ENCODE data around the gene RNGTT.

Gene RNGTT

GRCh38 chr6:88882536-88882935, 80.9 kb downstream of the RNGTT start:
- DNase-seq (ENCODE audit: low read depth, low spot score), result no peak
- H3K36me3 ChIP-seq (ENCODE audit: control insufficient read depth, insufficient read depth, low read length), result no peaks in the 10 kb centered on the region
- WGBS (ENCODE audit: insufficient coverage, insufficient read length), result no CpG with 5 or more reads among the region's 2 CpGs
- H3K9me3 ChIP-seq (ENCODE audit: control insufficient read depth, insufficient read depth, low read length), result no peaks in the 10 kb centered on the region
- H3K27ac ChIP-seq (ENCODE audit: low read length), result no peak overlapping the region
- no peak overlapping the region for H3K4me3 ChIP-seq (ENCODE audit: low read length)
- H3K4me1 ChIP-seq (ENCODE audit: control insufficient read depth, insufficient read depth, low read length), result no peaks in the 10 kb centered on the region
- H3K27me3 ChIP-seq (ENCODE audit: control insufficient read depth, insufficient read depth, low read length), result no peaks in the 10 kb centered on the region

GRCh38 chr6:88881451-88881850, 82.0 kb downstream of the RNGTT start:
- Histone ChIP-seq H3K27me3 (ENCODE audit: control insufficient read depth, insufficient read depth, low read length) (no peaks in the 10 kb centered on the region), H3K4me3 (ENCODE audit: low read length) (no peak overlapping the region), H3K36me3 (ENCODE audit: control insufficient read depth, insufficient read depth, low read length) (no peaks in the 10 kb centered on the region), H3K4me1 (ENCODE audit: control insufficient read depth, insufficient read depth, low read length) (no peaks in the 10 kb centered on the region), H3K27ac (ENCODE audit: low read length) (no peak overlapping the region), H3K9me3 (ENCODE audit: control insufficient read depth, insufficient read depth, low read length) (no peaks in the 10 kb centered on the region)
- no peak for DNase-seq (ENCODE audit: low read depth, low spot score)
- WGBS (ENCODE audit: insufficient coverage, insufficient read length), result no CpG with 5 or more reads among the region's 1 CpG

- H3K27ac ChIP-seq (ENCODE audit: low read length), result no peak overlapping the region
- no CpG with 5 or more reads among the region's 2 CpGs for WGBS (ENCODE audit: insufficient coverage, insufficient read length)
- no peaks in the 10 kb centered on the region for H3K36me3 ChIP-seq (ENCODE audit: control insufficient read depth, insufficient read depth, low read length)
- H3K4me1 ChIP-seq (ENCODE audit: control insufficient read depth, insufficient read depth, low read length), result no peaks in the 10 kb centered on the region
- H3K9me3 ChIP-seq (ENCODE audit: control insufficient read depth, insufficient read depth, low read length), result no peaks in the 10 kb centered on the region
- H3K27me3 ChIP-seq (ENCODE audit: control insufficient read depth, insufficient read depth, low read length), result no peaks in the 10 kb centered on the region
- DNase-seq (ENCODE audit: low read depth, low spot score), result no peak
- H3K4me3 ChIP-seq (ENCODE audit: low read length), result no peak overlapping the region
These were observed 83.4 kb downstream of the RNGTT start for GRCh38 chr6:88880021-88880420.

GRCh38 chr6:88877893-88878292, 85.5 kb downstream of the RNGTT start:
- WGBS (ENCODE audit: insufficient coverage, insufficient read length), result no CpG with 5 or more reads among the region's 7 CpGs
- no peak for DNase-seq (ENCODE audit: low read depth, low spot score)
- no peak overlapping the region for H3K4me3 ChIP-seq (ENCODE audit: low read length)

GRCh38 chr6:88872962-88873361, 90.5 kb downstream of the RNGTT start:
- Histone ChIP-seq H3K4me3 (ENCODE audit: low read length) (no peak overlapping the region), H3K4me1 (ENCODE audit: control insufficient read depth, insufficient read depth, low read length) (no peaks in the 10 kb centered on the region), H3K36me3 (ENCODE audit: control insufficient read depth, insufficient read depth, low read length) (no peaks in the 10 kb centered on the region), H3K27ac (ENCODE audit: low read length) (no peak overlapping the region), H3K9me3 (ENCODE audit: control insufficient read depth, insufficient read depth, low read length) (no peaks in the 10 kb centered on the region), H3K27me3 (ENCODE audit: control insufficient read depth, insufficient read depth, low read length) (no peaks in the 10 kb centered on the region)
- DNase-seq (ENCODE audit: low read depth, low spot score), result no peak
- WGBS (ENCODE audit: insufficient coverage, insufficient read length), result no CpG with 5 or more reads among the region's 1 CpG

More at GRCh38 chr6:88877893-88878292, 85.5 kb downstream of the RNGTT start:
- Histone ChIP-seq H3K27me3 (ENCODE audit: control insufficient read depth, insufficient read depth, low read length) (no peaks in the 10 kb centered on the region), H3K9me3 (ENCODE audit: control insufficient read depth, insufficient read depth, low read length) (no peaks in the 10 kb centered on the region), H3K36me3 (ENCODE audit: control insufficient read depth, insufficient read depth, low read length) (no peaks in the 10 kb centered on the region), H3K27ac (ENCODE audit: low read length) (no peak overlapping the region), H3K4me1 (ENCODE audit: control insufficient read depth, insufficient read depth, low read length) (no peaks in the 10 kb centered on the region)

GRCh38 chr6:88871498-88871897, 91.9 kb downstream of the RNGTT start:
- Histone ChIP-seq H3K36me3 (ENCODE audit: control insufficient read depth, insufficient read depth, low read length) (no peaks in the 10 kb centered on the region), H3K27ac (ENCODE audit: low read length) (no peak overlapping the region), H3K9me3 (ENCODE audit: control insufficient read depth, insufficient read depth, low read length) (no peaks in the 10 kb centered on the region), H3K27me3 (ENCODE audit: control insufficient read depth, insufficient read depth, low read length) (no peaks in the 10 kb centered on the region), H3K4me3 (ENCODE audit: low read length) (no peak overlapping the region), H3K4me1 (ENCODE audit: control insufficient read depth, insufficient read depth, low read length) (no peaks in the 10 kb centered on the region)
- DNase-seq (ENCODE audit: low read depth, low spot score), result no peak
- no CpG with 5 or more reads among the region's 3 CpGs for WGBS (ENCODE audit: insufficient coverage, insufficient read length)

- WGBS (ENCODE audit: insufficient coverage, insufficient read length), result no CpG with 5 or more reads among the region's 1 CpG
- DNase-seq (ENCODE audit: low read depth, low spot score), result peak; percentile 5
- no peak overlapping the region for H3K4me3 ChIP-seq (ENCODE audit: low read length)
These were observed 92.6 kb downstream of the RNGTT start for GRCh38 chr6:88870717-88871330.

GRCh38 chr6:88869263-88870020, 94.0 kb downstream of the RNGTT start:
- no peak overlapping the region for H3K4me3 ChIP-seq (ENCODE audit: low read length)
- DNase-seq (ENCODE audit: low read depth, low spot score), result no peak
- H3K27me3 ChIP-seq (ENCODE audit: control insufficient read depth, insufficient read depth, low read length), result no peaks in the 10 kb centered on the region
- no peak overlapping the region for H3K27ac ChIP-seq (ENCODE audit: low read length)
- no peaks in the 10 kb centered on the region for H3K4me1 ChIP-seq (ENCODE audit: control insufficient read depth, insufficient read depth, low read length)
- no peaks in the 10 kb centered on the region for H3K9me3 ChIP-seq (ENCODE audit: control insufficient read depth, insufficient read depth, low read length)
- no peaks in the 10 kb centered on the region for H3K36me3 ChIP-seq (ENCODE audit: control insufficient read depth, insufficient read depth, low read length)
- no CpG with 5 or more reads among the region's 1 CpG for WGBS (ENCODE audit: insufficient coverage, insufficient read length)

More at GRCh38 chr6:88870717-88871330, 92.6 kb downstream of the RNGTT start:
- Histone ChIP-seq H3K4me1 (ENCODE audit: control insufficient read depth, insufficient read depth, low read length) (no peaks in the 10 kb centered on the region), H3K27me3 (ENCODE audit: control insufficient read depth, insufficient read depth, low read length) (no peaks in the 10 kb centered on the region), H3K9me3 (ENCODE audit: control insufficient read depth, insufficient read depth, low read length) (no peaks in the 10 kb centered on the region), H3K27ac (ENCODE audit: low read length) (no peak overlapping the region), H3K36me3 (ENCODE audit: control insufficient read depth, insufficient read depth, low read length) (no peaks in the 10 kb centered on the region)

- no peak overlapping the region for H3K27ac ChIP-seq (ENCODE audit: low read length)
- DNase-seq (ENCODE audit: low read depth, low spot score), result no peak
- H3K9me3 ChIP-seq (ENCODE audit: control insufficient read depth, insufficient read depth, low read length), result no peaks in the 10 kb centered on the region
- H3K36me3 ChIP-seq (ENCODE audit: control insufficient read depth, insufficient read depth, low read length), result no peaks in the 10 kb centered on the region
- no peak overlapping the region for H3K4me3 ChIP-seq (ENCODE audit: low read length)
- H3K4me1 ChIP-seq (ENCODE audit: control insufficient read depth, insufficient read depth, low read length), result no peaks in the 10 kb centered on the region
- WGBS (ENCODE audit: insufficient coverage, insufficient read length), result no CpG with 5 or more reads among the region's 2 CpGs
- no peaks in the 10 kb centered on the region for H3K27me3 ChIP-seq (ENCODE audit: control insufficient read depth, insufficient read depth, low read length)
These were observed 95.3 kb downstream of the RNGTT start for GRCh38 chr6:88867841-88868731.

- H3K36me3 ChIP-seq (ENCODE audit: control insufficient read depth, insufficient read depth, low read length), result no peaks in the 10 kb centered on the region
- no peak for DNase-seq (ENCODE audit: low read depth, low spot score)
- WGBS (ENCODE audit: insufficient coverage, insufficient read length), result no CpG with 5 or more reads among the region's 2 CpGs
These were observed 96.6 kb downstream of the RNGTT start for GRCh38 chr6:88866856-88867255.

More at GRCh38 chr6:88866856-88867255, 96.6 kb downstream of the RNGTT start:
- Histone ChIP-seq H3K4me1 (ENCODE audit: control insufficient read depth, insufficient read depth, low read length) (no peaks in the 10 kb centered on the region), H3K4me3 (ENCODE audit: low read length) (no peak overlapping the region), H3K9me3 (ENCODE audit: control insufficient read depth, insufficient read depth, low read length) (no peaks in the 10 kb centered on the region), H3K27ac (ENCODE audit: low read length) (no peak overlapping the region), H3K27me3 (ENCODE audit: control insufficient read depth, insufficient read depth, low read length) (no peaks in the 10 kb centered on the region)

Data from iPS DF 6.9 (cell line).